Body of pancreas (tissue), 4 donors: ENCODE data around the gene USP24.

Experiments used
- CTCF ChIP-seq, 7 experiments: fragments of 450-650 bp in 4 of 7; fragments of 200-600 bp in 3 of 7; sonication (generic) in 3 of 7; IDR thresholded peaks; one replicate each; pipeline ENCODE4 v1.5.1; 2016 to 2019; ENCODE audit warnings: antibody characterized with exemption in 7 of 7
- POLR2A ChIP-seq, 3 donors: fragments of 450-650 bp; IDR thresholded peaks; one replicate each; pipeline ENCODE4 v1.6.1; 2016; ENCODE audit warnings: antibody characterized with exemption in 3 of 3, mild to moderate bottlenecking in 2 of 3

GRCh38 chr1:55154616-55155015 is 60.5 kb downstream of the USP24 start:
- TF ChIP-seq CTCF (IDR thresholded peaks at IDR 0.05) (no peak), POLR2A (IDR thresholded peaks at IDR 0.05) (no peak)
